Measurements from ENCODE around the gene PRSS23. TPM values are rescaled to one million over a fixed set of nuclear protein-coding genes. Genes with fewer than 3 reads are reported as not detected.
"Not testable (repeated sequence)": the region's sequence is repeated elsewhere in the genome, so short reads cannot be mapped to it uniquely, and the experiment has no call there.

PRSS23 gene
- total RNA-seq, result 11.6 TPM

DNA sequence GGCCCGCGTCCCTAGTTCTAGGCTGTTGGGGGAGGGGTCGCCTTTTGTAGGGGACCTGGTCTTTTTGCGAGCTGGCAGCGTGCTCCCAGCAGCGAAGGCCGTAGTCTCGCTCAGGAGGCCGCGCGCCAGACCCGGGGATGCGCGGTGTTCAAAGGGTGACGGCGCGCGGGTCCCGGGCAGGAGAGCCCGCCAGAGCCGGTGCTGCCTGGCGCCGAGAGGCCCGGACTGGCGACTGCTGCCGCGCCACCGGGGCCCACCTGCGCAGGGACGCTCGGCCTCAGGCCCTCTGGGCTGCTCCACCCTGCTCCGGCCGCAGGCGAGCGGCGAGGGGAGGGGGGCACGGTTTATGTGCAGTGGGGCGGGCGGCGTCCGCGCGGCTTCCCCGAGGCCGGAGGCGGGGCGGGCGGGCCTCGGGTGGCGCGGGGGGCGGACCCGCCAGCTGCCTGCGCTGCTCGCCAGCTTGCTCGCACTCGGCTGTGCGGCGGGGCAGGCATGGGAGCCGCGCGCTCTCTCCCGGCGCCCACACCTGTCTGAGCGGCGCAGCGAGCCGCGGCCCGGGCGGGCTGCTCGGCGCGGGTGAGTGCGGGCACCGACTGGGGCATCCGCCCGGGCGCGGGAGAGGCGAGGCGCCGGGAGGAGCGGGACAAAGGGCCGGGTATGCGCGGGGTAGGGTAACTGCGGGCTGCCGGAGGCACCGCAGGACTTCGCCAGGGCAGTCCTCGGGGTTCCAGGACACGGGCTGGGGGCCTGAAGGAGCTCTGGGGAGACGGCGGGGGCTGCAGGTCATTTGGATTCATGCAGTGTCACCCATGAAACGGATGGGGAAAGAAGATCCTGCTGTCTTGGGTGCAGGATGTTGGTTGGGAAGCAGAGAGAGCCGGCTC, at the start of gene PRSS23:
PRSS23 (plus strand) TSS at position 467 of the 884 bp plus-strand sequence. CDS start 7,102 bp downstream, outside the sequence.
- ATAC-seq, result peak; percentile 86

DNA sequence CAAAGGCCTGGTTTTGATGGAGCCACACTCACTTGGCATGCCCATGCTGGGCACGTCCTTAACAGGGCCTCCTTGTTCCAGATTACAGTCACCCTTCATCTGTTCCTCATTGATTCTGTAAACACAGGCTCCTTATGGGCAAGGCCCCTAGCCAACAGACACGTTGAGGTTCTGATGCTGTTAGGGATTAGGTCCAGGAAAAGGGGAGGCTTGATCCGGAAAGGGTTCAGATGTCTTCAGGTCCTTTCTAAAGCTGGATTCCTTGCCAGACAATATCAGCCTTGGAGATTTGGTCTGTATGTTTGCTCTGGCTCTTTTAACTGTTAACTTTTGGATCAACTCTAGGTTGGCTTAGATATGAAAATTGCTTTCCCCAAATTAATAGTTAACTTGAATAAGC, 46.9 kb upstream of the PRSS23 start:
- ATAC-seq, result no peak

DNA sequence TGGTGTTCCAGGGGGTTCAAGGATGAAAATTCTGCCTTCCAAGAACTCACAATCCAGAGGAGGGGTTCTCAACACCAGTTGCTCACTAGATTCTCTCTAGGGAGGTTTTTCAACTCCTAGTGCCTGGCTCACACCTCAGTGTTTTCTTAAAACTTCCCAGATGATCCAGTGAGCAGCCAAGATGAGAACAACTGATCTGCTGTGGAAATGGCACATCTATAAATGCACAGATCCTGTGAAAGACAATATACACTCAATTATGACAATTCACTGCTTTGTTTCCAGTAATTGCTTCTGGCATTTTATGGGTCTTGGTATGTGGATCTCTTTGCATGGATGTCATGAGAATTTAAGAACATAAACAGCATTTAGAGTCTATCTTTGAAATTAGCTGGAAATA, 45.2 kb upstream of the PRSS23 start:
- no peak for ATAC-seq

DNA sequence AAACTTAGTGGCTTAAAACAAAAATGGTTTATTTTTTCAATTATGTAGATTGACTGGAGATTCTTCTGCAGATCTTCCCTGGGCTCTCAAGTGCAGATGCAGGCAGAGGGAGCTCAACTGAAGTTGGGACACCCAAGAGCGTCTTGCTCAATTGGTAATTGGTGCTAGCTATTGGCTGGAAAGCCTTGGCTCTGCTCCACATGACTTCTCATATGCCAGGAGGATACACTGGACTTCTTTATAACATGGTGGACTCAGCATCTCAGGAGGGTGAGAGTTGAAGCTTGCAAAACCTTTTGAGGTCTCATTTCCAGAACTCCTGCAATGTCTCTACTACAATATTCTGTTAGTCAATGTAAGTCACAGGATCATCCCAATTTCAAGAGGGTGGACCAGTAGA, 42.2 kb upstream of the PRSS23 start:
- ATAC-seq, result no peak

GRCh38 chr11:86760577-86760976, 39.8 kb upstream of the PRSS23 start:
- no peak for ATAC-seq

DNA sequence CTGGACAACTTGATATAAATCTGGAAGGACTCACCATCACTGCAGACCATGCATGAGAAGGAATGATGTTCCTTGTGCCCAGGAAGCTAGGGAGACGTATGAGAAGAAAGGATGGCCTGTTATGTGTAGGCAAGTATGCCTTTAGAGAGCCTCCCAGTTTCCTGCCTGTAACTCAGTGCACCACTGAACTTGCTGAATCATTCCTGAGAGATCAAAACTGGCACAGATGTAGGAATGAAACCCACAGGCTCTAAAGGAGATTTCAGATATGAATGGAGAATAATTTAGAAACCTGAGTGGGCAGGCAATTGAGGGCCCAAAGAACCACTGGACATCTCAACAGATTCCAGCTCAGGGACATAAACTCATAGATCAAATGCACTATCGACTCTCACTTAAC, 38.4 kb upstream of the PRSS23 start:
- ATAC-seq, result no peak

- no peak for ATAC-seq
These were observed 35.1 kb upstream of the PRSS23 start for GRCh38 chr11:86765203-86765602.

GRCh38 chr11:86765878-86766277, 34.5 kb upstream of the PRSS23 start:
- ATAC-seq, result no peak

DNA sequence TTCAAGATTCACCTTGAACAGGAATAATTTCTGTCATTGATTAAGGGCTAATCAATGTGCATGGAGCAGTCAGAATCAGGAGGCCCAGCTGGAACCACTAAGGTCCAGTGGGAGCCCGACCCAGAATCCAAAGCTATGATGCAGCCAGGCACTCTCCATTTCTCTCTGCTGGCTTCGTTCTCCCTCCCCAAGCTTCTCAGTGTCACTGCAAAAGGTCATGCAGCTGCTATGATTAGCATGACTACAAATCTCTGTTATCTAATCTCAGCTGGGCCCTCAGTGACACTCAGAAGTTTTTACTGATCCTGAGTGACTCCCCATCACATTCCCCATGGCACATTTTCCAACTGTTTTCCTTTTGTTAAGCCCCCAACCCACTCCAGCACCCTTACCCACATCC, 31.1 kb upstream of the PRSS23 start:
- no peak for ATAC-seq

DNA sequence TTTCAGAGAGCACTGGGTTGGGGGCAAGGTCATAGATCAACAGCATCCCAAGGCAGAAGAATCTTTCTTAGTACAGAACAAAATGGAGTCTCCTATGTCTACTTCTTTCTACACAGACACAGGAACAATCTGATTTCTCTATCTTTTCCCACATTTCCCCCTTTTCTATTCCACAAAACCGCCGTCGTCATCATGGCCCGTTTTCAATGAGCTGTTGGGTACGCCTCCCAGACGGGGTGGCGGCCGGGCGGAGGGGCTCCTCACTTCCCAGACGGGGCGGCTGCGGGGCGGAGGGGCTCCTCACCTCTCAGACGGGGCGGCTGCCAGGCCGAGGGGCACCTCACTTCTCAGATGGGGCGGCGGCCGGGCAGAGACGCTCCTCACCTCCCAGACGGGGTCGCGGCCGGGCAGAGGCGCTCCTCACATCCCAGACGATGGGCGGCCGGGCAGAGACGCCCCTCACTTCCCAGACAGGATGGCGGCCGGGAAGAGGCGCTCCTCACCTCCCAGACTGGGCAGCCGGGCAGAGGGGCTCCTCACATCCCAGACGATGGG, 29.8 kb upstream of the PRSS23 start:
- ATAC-seq, result not testable (repeated sequence)

- no peak for ATAC-seq
These were observed 27.3 kb upstream of the PRSS23 start for GRCh38 chr11:86772999-86773398.

- no peak for ATAC-seq
These were observed 26.7 kb upstream of the PRSS23 start for GRCh38 chr11:86773513-86774252.

- ATAC-seq, result no peak
These were observed 25.9 kb upstream of the PRSS23 start for GRCh38 chr11:86774417-86774816.

- no peak for ATAC-seq
These were observed 25.0 kb upstream of the PRSS23 start for GRCh38 chr11:86775361-86775760.

DNA sequence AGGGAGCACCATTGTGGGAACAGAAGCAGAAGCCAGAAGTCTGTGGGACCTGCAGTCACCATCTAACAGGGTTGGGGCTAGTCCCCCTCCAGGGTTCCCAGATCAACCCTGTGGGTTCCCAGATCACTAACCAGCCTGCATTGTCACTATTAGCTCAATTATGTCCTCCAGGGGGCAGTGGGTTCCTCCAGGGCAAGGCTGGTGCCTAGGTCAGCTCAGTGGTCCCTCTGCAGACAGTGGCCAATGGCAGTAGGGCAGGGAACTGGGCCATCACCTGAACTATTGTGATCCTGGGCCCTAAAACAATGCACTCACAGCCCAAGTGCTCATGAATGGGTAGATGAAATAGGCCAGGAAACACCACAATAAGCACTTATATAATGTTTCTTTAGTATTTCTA, 18.8 kb upstream of the PRSS23 start:
- ATAC-seq, result no peak

GRCh38 chr11:86782742-86783141, 17.6 kb upstream of the PRSS23 start:
- ATAC-seq, result no peak

GRCh38 chr11:86783661-86784060, 16.7 kb upstream of the PRSS23 start:
- ATAC-seq, result no peak

DNA sequence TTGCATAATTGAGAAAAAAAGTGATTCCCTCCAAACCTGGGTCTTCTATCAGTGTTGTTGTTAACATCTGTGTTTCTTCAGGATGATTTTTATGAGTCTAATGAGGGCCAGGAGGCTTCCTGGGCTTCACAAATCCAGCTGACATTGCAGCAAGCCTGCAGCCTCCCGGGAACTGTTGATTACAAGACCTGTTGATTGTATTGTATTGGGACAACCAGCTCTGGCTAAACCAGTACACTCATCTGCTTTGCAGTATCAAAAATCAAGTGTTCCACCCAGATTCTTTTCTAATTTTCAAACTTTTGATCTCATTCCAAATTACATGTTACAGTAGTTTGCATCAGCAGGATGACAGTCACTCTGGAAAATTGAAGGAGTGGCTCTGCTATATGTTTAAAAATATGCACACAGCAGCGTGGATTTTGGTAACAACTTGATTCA, 16.1 kb upstream of the PRSS23 start:
- ATAC-seq, result no peak

- no peak for ATAC-seq
These were observed 14.8 kb upstream of the PRSS23 start for GRCh38 chr11:86785576-86785975.

GRCh38 chr11:86787018-86787536, 13.3 kb upstream of the PRSS23 start:
- no peak for ATAC-seq

- ATAC-seq, result no peak
These were observed 12.7 kb upstream of the PRSS23 start for GRCh38 chr11:86787656-86788055.

GRCh38 chr11:86790195-86790725, 10.1 kb upstream of the PRSS23 start:
- no peak for ATAC-seq
